Karpas-422 (cell line): ENCODE results near the gene ABR. TPM values are rescaled to one million over a fixed set of nuclear protein-coding genes. Genes with fewer than 3 reads are reported as not detected.
A peak's percentile ranks its signal among the peaks of the same experiment; 100 is the strongest.

ENCODE experiments used
- DNase-seq: peaks from one replicate; pipeline ENCODE4 v3.0.0-alpha.2; 2015
- H2AFZ ChIP-seq: fragments of 200-600 bp; sonication (generic); 2 replicates; pipeline ENCODE4 v1.6.1; 2014; ENCODE audit warnings: antibody characterized with exemption, low read length, mixed read lengths
- H3K27ac ChIP-seq: fragments of 200-600 bp; sonication (generic); 2 replicates; pipeline ENCODE4 v1.5.1; 2014; ENCODE audit warnings: mild to moderate bottlenecking, low read length, moderate library complexity
- H3K27me3 ChIP-seq: fragments of 200-600 bp; sonication (generic); 2 replicates; pipeline ENCODE4 v1.6.1; 2014; ENCODE audit warnings: low read length, mixed read lengths
- H3K36me3 ChIP-seq: fragments of 200-600 bp; sonication (generic); 2 replicates; pipeline ENCODE4 v1.6.1; 2014; ENCODE audit warnings: low read length, mixed read lengths; ENCODE audit not compliant: insufficient read depth
- H3K4me1 ChIP-seq: fragments of 200-600 bp; sonication (generic); 2 replicates; pipeline ENCODE4 v1.6.1; 2014; ENCODE audit warnings: mild to moderate bottlenecking, low read length, mixed read lengths
- H3K4me2 ChIP-seq: fragments of 200-600 bp; sonication (generic); 2 replicates; pipeline ENCODE4 v1.6.1; 2014; ENCODE audit warnings: low read length, low read depth, mild to moderate bottlenecking; ENCODE audit not compliant: poor library complexity, severe bottlenecking
- H3K4me3 ChIP-seq: fragments of 200-600 bp; sonication (generic); 2 replicates; pipeline ENCODE4 v1.5.1; 2014; ENCODE audit warnings: mild to moderate bottlenecking, antibody characterized with exemption, low read length, mixed read lengths
- H3K79me2 ChIP-seq: fragments of 200-600 bp; sonication (generic); 2 replicates; pipeline ENCODE4 v1.6.1; 2014; ENCODE audit warnings: mild to moderate bottlenecking, low read length, mixed read lengths
- H3K9ac ChIP-seq: fragments of 200-600 bp; sonication (generic); 2 replicates; pipeline ENCODE4 v1.6.0; 2014; ENCODE audit warnings: low read length
- H3K9me2 ChIP-seq: fragments of 200-600 bp; sonication (generic), shearing (Covaris generic); replicated peaks from 2 replicates; pipeline ENCODE4 v1.6.0; 2014; ENCODE audit warnings: mild to moderate bottlenecking, low read length, moderate library complexity; ENCODE audit not compliant: insufficient read depth
- H3K9me3 ChIP-seq: fragments of 300-700, 200-600 bp; sonication (generic); 2 replicates; pipeline ENCODE4 v1.6.1; 2014; ENCODE audit warnings: low read length, mixed read lengths
- H4K20me1 ChIP-seq: fragments of 200-600 bp; sonication (generic); 2 replicates; pipeline ENCODE4 v1.6.1; 2014; ENCODE audit warnings: mild to moderate bottlenecking, antibody characterized with exemption, low read length, low read depth; ENCODE audit not compliant: insufficient read depth
- total RNA-seq: library from RNA; depleted of rRNA; stranded (reverse); fragments of >200 nt; shearing (Covaris generic); gene quantifications from 2 replicates; pipeline ENCODE4 v1.2.3, GENCODE V29; 2014; ENCODE audit warnings: low replicate concordance

The ABR gene
- total RNA-seq, 1 experiment from 2014 or later, result 113 TPM

GRCh38 chr17:1197781-1198490 is 18.2 kb upstream of the ABR start:
- H3K27ac ChIP-seq, result peak overlapping the region; percentile 90
- H3K79me2 ChIP-seq, result peaks cover 68% of the 10 kb centered on the region

DNA sequence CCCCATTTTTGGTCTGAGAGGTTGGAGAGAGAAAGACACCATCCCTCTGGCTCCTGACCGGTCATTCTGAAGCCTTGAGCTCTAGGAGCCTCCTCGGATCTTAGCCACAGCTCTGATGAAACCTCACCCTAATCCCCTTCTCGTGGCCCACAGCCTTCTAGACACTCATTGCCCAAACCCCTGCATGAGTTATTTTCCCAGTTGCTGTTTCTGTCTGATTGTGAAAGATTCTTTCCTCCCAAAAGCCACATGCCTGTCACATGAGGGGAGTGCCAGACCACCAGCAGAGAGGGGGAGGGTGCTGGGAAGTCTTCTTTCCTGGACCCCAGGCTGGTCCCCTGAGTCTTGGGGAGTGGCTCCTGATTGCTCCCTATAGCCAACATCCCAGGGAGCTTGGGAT is 17.6 kb upstream of the ABR start:
- no peaks in the 10 kb centered on the region for H3K9me2 ChIP-seq
- H3K4me3 ChIP-seq, result no peak overlapping the region
- H3K27ac ChIP-seq, result peak overlapping the region; percentile 90
- H2AFZ ChIP-seq, result no peak overlapping the region
- H3K27me3 ChIP-seq, result no peaks in the 10 kb centered on the region
- H4K20me1 ChIP-seq, result peaks cover 21% of the 10 kb centered on the region; the same call in 1 of the 2 replicates
- peaks cover 48% of the 10 kb centered on the region for H3K4me1 ChIP-seq
- no peak for DNase-seq
- peaks cover 63% of the 10 kb centered on the region for H3K79me2 ChIP-seq
- H3K36me3 ChIP-seq, result peaks cover 4% of the 10 kb centered on the region; the same call in 1 of the 2 replicates
- no peaks in the 10 kb centered on the region for H3K9me3 ChIP-seq
- peak overlapping the region; percentile 61 for H3K4me2 ChIP-seq
- H3K9ac ChIP-seq, result peak overlapping the region; percentile 58

More at GRCh38 chr17:1197781-1198490, 18.2 kb upstream of the ABR start:
- Histone ChIP-seq H3K9me2 (no peaks in the 10 kb centered on the region), H3K4me3 (peak overlapping the region; percentile 24; the same call in 1 of the 2 replicates), H2AFZ (no peak overlapping the region), H3K9me3 (no peaks in the 10 kb centered on the region), H4K20me1 (peaks cover 27% of the 10 kb centered on the region; the same call in 1 of the 2 replicates), H3K4me1 (peaks cover 52% of the 10 kb centered on the region), H3K4me2 (peak overlapping the region; percentile 61), H3K36me3 (peaks cover 8% of the 10 kb centered on the region), H3K27me3 (no peaks in the 10 kb centered on the region), H3K9ac (peak overlapping the region; percentile 58)
- peak; percentile 88 for DNase-seq

- H2AFZ ChIP-seq, result no peak overlapping the region
- peak overlapping the region; percentile 90 for H3K27ac ChIP-seq
- H3K9ac ChIP-seq, result no peak overlapping the region
- H3K4me1 ChIP-seq, result peaks cover 44% of the 10 kb centered on the region
- H3K9me3 ChIP-seq, result no peaks in the 10 kb centered on the region
- H3K27me3 ChIP-seq, result no peaks in the 10 kb centered on the region
- no peak overlapping the region for H3K4me3 ChIP-seq
- no peaks in the 10 kb centered on the region for H3K36me3 ChIP-seq
- no peak for DNase-seq
- peaks cover 61% of the 10 kb centered on the region for H3K79me2 ChIP-seq
- H3K9me2 ChIP-seq, result no peaks in the 10 kb centered on the region
- no peak overlapping the region for H3K4me2 ChIP-seq
- H4K20me1 ChIP-seq, result peaks cover 19% of the 10 kb centered on the region; the same call in 1 of the 2 replicates
These were observed 17.2 kb upstream of the ABR start for GRCh38 chr17:1196946-1197345.

GRCh38 chr17:1192911-1193699 is 13.3 kb upstream of the ABR start:
- Histone ChIP-seq H3K27me3 (no peaks in the 10 kb centered on the region), H3K9me2 (no peaks in the 10 kb centered on the region), H3K4me1 (peaks cover 30% of the 10 kb centered on the region), H3K79me2 (peaks cover 39% of the 10 kb centered on the region), H3K9me3 (no peaks in the 10 kb centered on the region), H3K36me3 (no peaks in the 10 kb centered on the region), H3K27ac (no peak overlapping the region), H2AFZ (no peak overlapping the region), H3K4me2 (no peak overlapping the region), H3K4me3 (no peak overlapping the region), H4K20me1 (peaks cover 23% of the 10 kb centered on the region; the same call in 1 of the 2 replicates), H3K9ac (no peak overlapping the region)
- no peak for DNase-seq

GRCh38 chr17:1190751-1191331 is 11.1 kb upstream of the ABR start:
- H3K4me1 ChIP-seq, result peaks cover 40% of the 10 kb centered on the region
- H2AFZ ChIP-seq, result no peak overlapping the region
- peaks cover 30% of the 10 kb centered on the region for H4K20me1 ChIP-seq
- peaks cover 43% of the 10 kb centered on the region for H3K79me2 ChIP-seq
- H3K4me3 ChIP-seq, result no peak overlapping the region
- no peaks in the 10 kb centered on the region for H3K9me3 ChIP-seq
- no peak overlapping the region for H3K9ac ChIP-seq
- no peak overlapping the region for H3K27ac ChIP-seq
- no peaks in the 10 kb centered on the region for H3K36me3 ChIP-seq
- H3K4me2 ChIP-seq, result no peak overlapping the region
- H3K9me2 ChIP-seq, result no peaks in the 10 kb centered on the region
- no peaks in the 10 kb centered on the region for H3K27me3 ChIP-seq
- no peak for DNase-seq

GRCh38 chr17:1188812-1189504 is 9.2 kb upstream of the ABR start:
- Histone ChIP-seq H3K79me2 (peaks cover 44% of the 10 kb centered on the region), H3K4me1 (peaks cover 52% of the 10 kb centered on the region), H3K4me3 (peak overlapping the region; percentile 43)

GRCh38 chr17:1186923-1187771 is 7.4 kb upstream of the ABR start:
- peaks cover 70% of the 10 kb centered on the region for H3K4me1 ChIP-seq
- peak overlapping the region; percentile 83 for H3K27ac ChIP-seq
- no peaks in the 10 kb centered on the region for H3K9me3 ChIP-seq
- H3K79me2 ChIP-seq, result peaks cover 38% of the 10 kb centered on the region
- no peaks in the 10 kb centered on the region for H3K27me3 ChIP-seq
- peak overlapping the region; percentile 55 for H3K4me2 ChIP-seq
- H3K9me2 ChIP-seq, result no peaks in the 10 kb centered on the region
- H4K20me1 ChIP-seq, result peaks cover 25% of the 10 kb centered on the region
- H3K36me3 ChIP-seq, result no peaks in the 10 kb centered on the region
- H3K4me3 ChIP-seq, result peak overlapping the region; percentile 49; the same call in 1 of the 2 replicates
- DNase-seq, result peak; percentile 93
- no peak overlapping the region for H2AFZ ChIP-seq
- H3K9ac ChIP-seq, result peak overlapping the region; percentile 60

More at GRCh38 chr17:1188812-1189504, 9.2 kb upstream of the ABR start:
- Histone ChIP-seq H3K4me2 (peak overlapping the region; percentile 60), H3K36me3 (no peaks in the 10 kb centered on the region), H3K9me3 (no peaks in the 10 kb centered on the region), H3K27me3 (no peaks in the 10 kb centered on the region), H3K27ac (peak overlapping the region; percentile 80), H3K9ac (peak overlapping the region; percentile 55), H4K20me1 (peaks cover 30% of the 10 kb centered on the region), H2AFZ (no peak overlapping the region), H3K9me2 (no peaks in the 10 kb centered on the region)
- DNase-seq, result peak; percentile 78
